Measurements from ENCODE around the gene TET2.

Gene TET2

GRCh38 chr4:105158837-105159236, 12.2 kb downstream of the TET2 start:
- Histone ChIP-seq H3K18ac (ENCODE audit: low read length) (no peak overlapping the region), H3K27ac (replicated peaks; ENCODE audit: low read length) (no peak overlapping the region), H3K27me3 (ENCODE audit: control insufficient read depth in 3 of 3, insufficient read depth in 3 of 3, low read depth in 1 of 3, low read length in 3 of 3) (no peaks in the 10 kb centered on the region), H3K4me3 (ENCODE audit: low read length in 2 of 2) (no peak overlapping the region), H3K9me3 (replicated peaks in 1 of 2; ENCODE audit: control insufficient read depth in 2 of 2, insufficient read depth in 1 of 2, low read depth in 1 of 2, low read length in 2 of 2) (peaks cover 0 to 8% of the 10 kb centered on the region in 2 donors), H2BK120ac (ENCODE audit: low read depth, low read length) (no peak overlapping the region), H3K79me1 (ENCODE audit: low read depth, low read length) (peaks cover 2% of the 10 kb centered on the region), H4K8ac (ENCODE audit: low read depth, low read length) (no peak overlapping the region), H2AK5ac (ENCODE audit: low read depth, low read length) (no peak overlapping the region), H3K23ac (ENCODE audit: low read depth, low read length, poor library complexity) (no peak overlapping the region), H3K4me1 (ENCODE audit: control insufficient read depth in 2 of 2, insufficient read depth in 1 of 2, low read depth in 1 of 2, low read length in 2 of 2) (peaks cover 0 to 2% of the 10 kb centered on the region in 2 donors), H2BK12ac (ENCODE audit: low read length) (no peak overlapping the region), H4K91ac (ENCODE audit: low read depth, low read length, poor library complexity) (no peak overlapping the region), H3K4ac (ENCODE audit: low read length) (no peak overlapping the region), H2BK15ac (ENCODE audit: low read length) (no peak overlapping the region), H3K36me3 (replicated peaks in 1 of 2; ENCODE audit: control insufficient read depth in 2 of 2, insufficient read depth in 2 of 2, low read length in 2 of 2) (peaks cover 0 to 3% of the 10 kb centered on the region in 2 donors), H3K9ac (ENCODE audit: low read depth, low read length, poor library complexity) (no peak overlapping the region), H3K4me2 (ENCODE audit: insufficient read depth, low read length, poor library complexity, severe bottlenecking) (no peak overlapping the region), H2BK5ac (ENCODE audit: low read length) (no peak overlapping the region), H2AFZ (ENCODE audit: low read length) (no peak overlapping the region), H3K14ac (ENCODE audit: low read length) (no peak overlapping the region)
- WGBS, 2 donors (ENCODE audit: extremely low coverage in 2 of 2, insufficient read length in 2 of 2, insufficient replicate concordance in 1 of 2): no CpG with 5 or more reads among the region's 9 CpGs
- no peak for DNase-seq (ENCODE audit: low spot score)

GRCh38 chr4:105162123-105162796, 15.6 kb downstream of the TET2 start:
- Histone ChIP-seq H3K4me3 (ENCODE audit: low read length in 2 of 2) (no peak overlapping the region), H3K79me1 (ENCODE audit: low read depth, low read length) (peaks cover 2% of the 10 kb centered on the region), H3K23ac (ENCODE audit: low read depth, low read length, poor library complexity) (no peak overlapping the region), H2BK12ac (ENCODE audit: low read length) (no peak overlapping the region), H2AFZ (ENCODE audit: low read length) (no peak overlapping the region), H2BK15ac (ENCODE audit: low read length) (no peak overlapping the region), H2AK5ac (ENCODE audit: low read depth, low read length) (no peak overlapping the region), H3K4me2 (ENCODE audit: insufficient read depth, low read length, poor library complexity, severe bottlenecking) (no peak overlapping the region), H4K91ac (ENCODE audit: low read depth, low read length, poor library complexity) (no peak overlapping the region), H2BK120ac (ENCODE audit: low read depth, low read length) (no peak overlapping the region), H4K8ac (ENCODE audit: low read depth, low read length) (no peak overlapping the region), H3K4me1 (ENCODE audit: control insufficient read depth in 2 of 2, insufficient read depth in 1 of 2, low read depth in 1 of 2, low read length in 2 of 2) (peaks cover 0 to 2% of the 10 kb centered on the region in 2 donors), H3K36me3 (replicated peaks in 1 of 2; ENCODE audit: control insufficient read depth in 2 of 2, insufficient read depth in 2 of 2, low read length in 2 of 2) (peaks cover 0 to 9% of the 10 kb centered on the region in 2 donors), H3K14ac (ENCODE audit: low read length) (no peak overlapping the region), H3K4ac (ENCODE audit: low read length) (no peak overlapping the region), H3K9ac (ENCODE audit: low read depth, low read length, poor library complexity) (no peak overlapping the region), H3K9me3 (replicated peaks in 1 of 2; ENCODE audit: control insufficient read depth in 2 of 2, insufficient read depth in 1 of 2, low read depth in 1 of 2, low read length in 2 of 2) (peaks cover 0 to 8% of the 10 kb centered on the region in 2 donors), H3K27ac (replicated peaks; ENCODE audit: low read length) (no peak overlapping the region), H3K18ac (ENCODE audit: low read length) (no peak overlapping the region), H3K27me3 (ENCODE audit: control insufficient read depth in 3 of 3, insufficient read depth in 3 of 3, low read depth in 1 of 3, low read length in 3 of 3) (no peaks in the 10 kb centered on the region), H2BK5ac (ENCODE audit: low read length) (no peak overlapping the region)
- WGBS, 2 donors (ENCODE audit: extremely low coverage in 2 of 2, insufficient read length in 2 of 2, insufficient replicate concordance in 1 of 2): no CpG with 5 or more reads among the region's 1 CpG
- DNase-seq (ENCODE audit: low spot score): no peak

GRCh38 chr4:105164548-105164947, 17.9 kb downstream of the TET2 start:
- WGBS, 2 donors (ENCODE audit: extremely low coverage in 2 of 2, insufficient read length in 2 of 2, insufficient replicate concordance in 1 of 2): no CpG with 5 or more reads among the region's 1 CpG
- no peaks in the 10 kb centered on the region for H3K27me3 ChIP-seq (ENCODE audit: control insufficient read depth in 3 of 3, insufficient read depth in 3 of 3, low read depth in 1 of 3, low read length in 3 of 3)
- H3K14ac ChIP-seq (ENCODE audit: low read length): no peak overlapping the region
- H3K18ac ChIP-seq (ENCODE audit: low read length): no peak overlapping the region
- peaks cover 0 to 12% of the 10 kb centered on the region in 2 donors for H3K36me3 ChIP-seq (replicated peaks in 1 of 2; ENCODE audit: control insufficient read depth in 2 of 2, insufficient read depth in 2 of 2, low read length in 2 of 2)
- H3K4me3 ChIP-seq (ENCODE audit: low read length in 2 of 2): no peak overlapping the region
- DNase-seq (ENCODE audit: low spot score): no peak
- no peak overlapping the region for H4K91ac ChIP-seq (ENCODE audit: low read depth, low read length, poor library complexity)
- no peak overlapping the region for H2BK120ac ChIP-seq (ENCODE audit: low read depth, low read length)
- H3K9ac ChIP-seq (ENCODE audit: low read depth, low read length, poor library complexity): no peak overlapping the region
- H2AFZ ChIP-seq (ENCODE audit: low read length): no peak overlapping the region
- H2AK5ac ChIP-seq (ENCODE audit: low read depth, low read length): no peak overlapping the region
- H3K79me1 ChIP-seq (ENCODE audit: low read depth, low read length): peaks cover 1% of the 10 kb centered on the region
- H3K4me2 ChIP-seq (ENCODE audit: insufficient read depth, low read length, poor library complexity, severe bottlenecking): no peak overlapping the region
- no peak overlapping the region for H3K27ac ChIP-seq (replicated peaks; ENCODE audit: low read length)
- no peak overlapping the region for H4K8ac ChIP-seq (ENCODE audit: low read depth, low read length)
- peaks cover 0 to under 1% of the 10 kb centered on the region in 2 donors for H3K9me3 ChIP-seq (replicated peaks in 1 of 2; ENCODE audit: control insufficient read depth in 2 of 2, insufficient read depth in 1 of 2, low read depth in 1 of 2, low read length in 2 of 2)
- H2BK5ac ChIP-seq (ENCODE audit: low read length): no peak overlapping the region
- H2BK15ac ChIP-seq (ENCODE audit: low read length): no peak overlapping the region
- H2BK12ac ChIP-seq (ENCODE audit: low read length): no peak overlapping the region
- H3K4ac ChIP-seq (ENCODE audit: low read length): no peak overlapping the region
- H3K23ac ChIP-seq (ENCODE audit: low read depth, low read length, poor library complexity): no peak overlapping the region
- H3K4me1 ChIP-seq (ENCODE audit: control insufficient read depth in 2 of 2, insufficient read depth in 1 of 2, low read depth in 1 of 2, low read length in 2 of 2): no peaks in the 10 kb centered on the region

GRCh38 chr4:105166066-105166465, 19.4 kb downstream of the TET2 start:
- Histone ChIP-seq H2BK15ac (ENCODE audit: low read length) (no peak overlapping the region), H4K8ac (ENCODE audit: low read depth, low read length) (no peak overlapping the region), H3K4me3 (ENCODE audit: low read length in 2 of 2) (no peak overlapping the region), H3K4ac (ENCODE audit: low read length) (no peak overlapping the region), H3K4me1 (ENCODE audit: control insufficient read depth in 2 of 2, insufficient read depth in 1 of 2, low read depth in 1 of 2, low read length in 2 of 2) (no peaks in the 10 kb centered on the region), H3K23ac (ENCODE audit: low read depth, low read length, poor library complexity) (no peak overlapping the region), H2BK5ac (ENCODE audit: low read length) (no peak overlapping the region), H4K91ac (ENCODE audit: low read depth, low read length, poor library complexity) (no peak overlapping the region), H3K18ac (ENCODE audit: low read length) (no peak overlapping the region), H2AFZ (ENCODE audit: low read length) (no peak overlapping the region), H3K27me3 (ENCODE audit: control insufficient read depth in 3 of 3, insufficient read depth in 3 of 3, low read depth in 1 of 3, low read length in 3 of 3) (no peaks in the 10 kb centered on the region), H3K4me2 (ENCODE audit: insufficient read depth, low read length, poor library complexity, severe bottlenecking) (no peak overlapping the region), H2BK12ac (ENCODE audit: low read length) (no peak overlapping the region), H3K9me3 (replicated peaks in 1 of 2; ENCODE audit: control insufficient read depth in 2 of 2, insufficient read depth in 1 of 2, low read depth in 1 of 2, low read length in 2 of 2) (no peaks in the 10 kb centered on the region), H3K27ac (replicated peaks; ENCODE audit: low read length) (no peak overlapping the region), H3K36me3 (replicated peaks in 1 of 2; ENCODE audit: control insufficient read depth in 2 of 2, insufficient read depth in 2 of 2, low read length in 2 of 2) (peaks cover 0 to 17% of the 10 kb centered on the region in 2 donors), H2AK5ac (ENCODE audit: low read depth, low read length) (no peak overlapping the region), H2BK120ac (ENCODE audit: low read depth, low read length) (no peak overlapping the region), H3K14ac (ENCODE audit: low read length) (no peak overlapping the region), H3K79me1 (ENCODE audit: low read depth, low read length) (no peaks in the 10 kb centered on the region), H3K9ac (ENCODE audit: low read depth, low read length, poor library complexity) (no peak overlapping the region)
- no peak for DNase-seq (ENCODE audit: low spot score)

Measured in neuronal stem cell (in vitro differentiated cells).